ENCODE results near the gene CD163. TPM values are rescaled to one million over a fixed set of nuclear protein-coding genes. Genes with fewer than 3 reads are reported as not detected.

Gene CD163
- total RNA-seq, 1 experiment from 2014 or later = 0.64 TPM

GRCh38 chr12:7496451-7496850 lies 7.1 kb downstream of the CD163 start:
- BruUV-seq (replicated peaks) = no TSS peak
- ChIA-PET POLR2A (no interaction called here), CTCF (no interaction called here)
- Histone ChIP-seq H3K27me3 (ENCODE audit: control insufficient read depth, insufficient read depth, low read length) (no peaks in the 10 kb centered on the region), H3K9me3 (ENCODE audit: control insufficient read depth, insufficient read depth, low read depth, low read length) (no peaks in the 10 kb centered on the region), H3K4me3 (ENCODE audit: low read depth in 2 of 2, low read length in 2 of 2) (no peak overlapping the region), H3K4me1 (ENCODE audit: control insufficient read depth, insufficient read depth, low read length) (no peaks in the 10 kb centered on the region), H3K27ac (ENCODE audit: low read length) (no peak overlapping the region), H3K36me3 (ENCODE audit: control insufficient read depth, insufficient read depth, low read length) (no peaks in the 10 kb centered on the region)
- intact Hi-C loops (cut with micrococcal nuclease; ENCODE audit: unreplicated experiment) = no loop called here
- in situ Hi-C loops (cut with HindIII; ENCODE audit: low pct_unique_long_range_greater_than_20kb, low sequenced_read_pairs) = no loop called here
- TF ChIP-seq REST (IDR thresholded peaks at IDR 0.05; ENCODE audit: insufficient read depth in 1 of 2, low read depth in 2 of 2, low read length in 1 of 2) (no peak), SIN3A (IDR thresholded peaks at IDR 0.05; ENCODE audit: borderline replicate concordance, insufficient read depth, low read depth, low read length) (no peak), TCF7L2 (IDR thresholded peaks at IDR 0.05; ENCODE audit: low read depth, low read length) (no peak)
- ATAC-seq (no peak), DNase-seq (ENCODE audit: low read depth, low spot score) (no peak)

- no peaks in the 10 kb centered on the region; the same call in none of the 2 replicates for H3K27me3 ChIP-seq (ENCODE audit: control insufficient read depth, insufficient read depth, low read length)
- no peaks in the 10 kb centered on the region for H3K9me3 ChIP-seq (ENCODE audit: control insufficient read depth, insufficient read depth, low read depth, low read length)
- ATAC-seq (no peak), DNase-seq (ENCODE audit: low read depth, low spot score) (no peak)
- H3K36me3 ChIP-seq (ENCODE audit: control insufficient read depth, insufficient read depth, low read length) = no peaks in the 10 kb centered on the region
- no peaks in the 10 kb centered on the region for H3K4me1 ChIP-seq (ENCODE audit: control insufficient read depth, insufficient read depth, low read length)
- TF ChIP-seq REST (IDR thresholded peaks at IDR 0.05; ENCODE audit: insufficient read depth in 1 of 2, low read depth in 2 of 2, low read length in 1 of 2) (no peak), TCF7L2 (IDR thresholded peaks at IDR 0.05; ENCODE audit: low read depth, low read length) (no peak), CTCF (IDR thresholded peaks at IDR 0.05) (no peak), POLR2AphosphoS5 (IDR thresholded peaks at IDR 0.05; ENCODE audit: low read depth, low read length) (no peak), SIN3A (IDR thresholded peaks at IDR 0.05; ENCODE audit: borderline replicate concordance, insufficient read depth, low read depth, low read length) (no peak)
- CTCF ChIA-PET = no interaction called here
- H3K27ac ChIP-seq (ENCODE audit: low read length) = no peak overlapping the region
- BruUV-seq (replicated peaks) = no TSS peak
- no peak overlapping the region for H3K4me3 ChIP-seq (ENCODE audit: low read depth in 2 of 2, low read length in 2 of 2)
- POLR2A ChIA-PET = no interaction called here
- in situ Hi-C loops (cut with HindIII; ENCODE audit: low pct_unique_long_range_greater_than_20kb, low sequenced_read_pairs) = no loop called here
- intact Hi-C loops (cut with micrococcal nuclease; ENCODE audit: unreplicated experiment) = no loop called here
These were observed 8.4 kb downstream of the CD163 start for GRCh38 chr12:7495136-7495535.

Data from Panc1 (cell line).